HG02642 (cell line): ENCODE data around the gene CCDC157.

ENCODE experiments used
- ATAC-seq: cut with Tn5 transposase; IDR thresholded peaks from one replicate; pipeline ENCODE4 v1.9.1; 2021; ENCODE audit warnings: mild to moderate bottlenecking; ENCODE audit not compliant: unreplicated experiment, poor library complexity

The CCDC157 gene

DNA sequence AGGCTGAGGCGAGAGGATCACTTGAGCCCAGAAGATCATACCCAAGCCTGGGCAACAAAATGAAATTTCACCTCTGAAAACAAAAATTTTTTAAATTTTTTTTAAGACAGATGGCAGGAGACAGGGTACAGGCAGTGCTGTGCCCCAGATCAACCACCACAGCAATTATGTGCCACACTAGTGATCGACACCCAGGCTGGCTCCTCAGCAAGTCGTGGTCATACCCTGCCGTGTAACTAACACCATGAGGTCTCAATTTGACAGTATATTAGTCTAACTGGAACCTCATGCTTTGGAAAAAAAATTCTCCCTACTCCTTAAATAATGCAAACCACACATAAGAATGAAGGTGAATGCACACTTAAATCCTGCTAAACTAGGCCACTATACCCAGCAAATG lies 8.4 kb upstream of the CCDC157 start:
- no peak for ATAC-seq

DNA sequence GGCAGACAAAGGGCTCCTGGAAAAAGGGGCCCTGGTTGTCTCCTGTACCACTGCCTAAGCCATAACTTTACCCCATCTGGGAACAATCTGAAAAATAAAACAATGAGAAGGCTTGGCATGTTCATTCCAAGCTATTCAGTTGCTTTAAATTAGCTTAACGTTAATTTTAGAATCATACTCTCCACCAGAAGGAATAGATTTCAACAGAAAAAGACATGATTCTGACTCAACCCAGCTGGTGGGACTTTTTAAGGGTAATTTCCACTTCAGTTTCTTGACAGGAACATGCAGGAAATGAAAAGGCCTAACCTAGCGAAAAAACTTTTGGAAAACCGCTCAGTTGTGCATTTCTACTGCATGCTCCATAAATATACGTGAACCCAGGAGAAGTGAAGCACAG lies 8.0 kb upstream of the CCDC157 start:
- ATAC-seq, result no peak

DNA sequence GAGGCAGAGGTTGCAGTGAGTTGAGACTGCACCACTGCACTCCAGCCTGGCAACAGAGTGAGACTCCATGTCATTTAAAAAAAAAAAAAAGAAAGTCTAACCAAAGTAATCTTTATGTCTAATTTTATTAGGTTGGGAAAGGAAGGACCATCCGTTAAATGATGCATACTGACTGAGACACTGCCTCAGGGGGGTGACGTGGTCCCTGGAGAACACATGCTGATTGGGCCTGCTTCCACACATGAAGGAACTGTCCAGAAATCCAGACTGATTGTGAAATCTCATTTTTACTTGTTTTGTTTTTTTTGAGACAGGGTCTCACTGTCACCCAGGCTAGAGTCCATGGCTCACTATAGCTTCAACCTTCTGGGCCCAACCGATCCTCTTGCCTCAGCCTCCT lies 5.6 kb upstream of the CCDC157 start:
- ATAC-seq, result no peak

DNA sequence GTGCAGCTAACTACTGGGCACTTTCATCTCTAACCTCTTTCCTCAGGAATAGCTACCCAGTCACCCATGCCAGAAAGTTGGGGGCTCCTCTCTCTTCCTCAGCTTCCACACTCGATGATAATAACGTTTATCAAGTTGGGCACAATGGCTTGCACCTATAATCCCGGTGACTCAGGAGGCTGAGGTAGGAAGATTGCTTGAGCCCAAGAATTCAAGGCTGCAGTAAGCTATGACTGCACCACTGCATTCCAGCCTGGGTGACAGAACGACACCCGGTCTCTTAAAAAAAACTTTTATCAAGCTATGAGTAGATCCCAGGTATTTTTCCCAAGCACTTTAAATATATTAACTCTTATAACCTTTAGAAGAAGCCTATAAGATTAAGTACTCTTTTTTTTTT lies 2.2 kb upstream of the CCDC157 start:
- ATAC-seq, result no peak

DNA sequence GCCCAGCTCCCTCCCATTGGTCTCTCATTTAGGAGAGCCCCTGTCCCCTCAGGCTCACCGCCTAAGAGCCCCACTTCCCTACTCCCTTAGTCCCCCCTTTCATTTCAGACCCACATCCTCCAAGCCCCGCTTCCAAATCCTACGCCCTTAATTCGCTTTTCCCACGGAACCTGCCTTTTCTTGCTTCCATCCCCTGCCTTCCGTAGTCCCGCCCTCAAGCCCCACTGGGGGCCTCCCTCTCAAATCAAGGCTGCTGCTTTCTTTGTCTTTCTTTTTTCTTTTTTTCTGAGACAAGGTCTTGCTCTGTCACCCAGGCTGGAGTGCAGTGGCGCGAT lies 396 bp downstream of the CCDC157 start:
- no peak for ATAC-seq

DNA sequence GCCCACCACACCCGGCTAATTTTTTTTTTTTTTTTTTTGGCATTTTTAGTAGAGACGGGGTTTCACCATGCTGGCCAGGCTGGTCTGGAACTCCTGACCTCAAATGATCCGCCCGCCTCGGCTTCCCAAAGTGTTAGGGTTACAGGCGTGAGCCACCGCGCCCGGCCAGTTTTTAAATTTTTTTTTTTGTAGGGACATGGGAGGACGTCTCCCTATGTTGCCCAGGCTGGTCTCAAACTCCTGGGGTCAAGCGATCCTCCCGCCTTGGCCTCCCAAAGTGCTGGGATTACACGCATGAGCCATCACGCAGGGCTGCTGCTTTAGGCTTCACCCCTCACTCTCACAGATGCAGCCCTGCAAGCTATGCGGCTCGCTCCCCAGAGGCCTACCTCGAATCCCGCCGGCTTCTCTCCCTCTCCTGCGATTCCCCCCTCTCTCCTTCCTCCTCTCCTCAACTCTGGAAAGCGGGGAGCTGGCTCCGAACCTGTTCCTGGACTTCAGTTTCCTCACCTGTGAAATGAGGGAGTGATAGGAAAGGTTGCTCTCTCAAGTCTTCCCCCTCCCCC lies 926 bp downstream of the CCDC157 start:
- ATAC-seq, result no peak

DNA sequence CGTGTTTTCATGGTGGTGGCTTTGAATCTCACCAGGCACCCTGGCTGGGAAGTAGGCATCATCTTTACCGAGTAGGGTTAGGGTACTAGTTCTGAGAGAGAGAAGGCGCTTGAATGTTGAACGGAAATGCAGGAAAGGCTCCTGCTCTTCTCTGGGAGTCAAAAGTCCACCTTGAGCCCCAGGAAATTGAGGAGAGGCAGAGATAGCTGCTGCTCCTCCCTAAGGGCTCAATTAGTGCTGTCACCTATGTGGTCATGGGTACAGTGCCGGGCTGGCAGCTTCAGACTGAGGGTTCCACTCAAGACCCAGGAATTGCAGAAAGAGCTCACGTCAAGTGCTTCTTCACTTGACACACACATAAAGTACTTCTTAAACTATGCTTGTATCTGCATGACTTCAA lies 1.7 kb downstream of the CCDC157 start:
- ATAC-seq, result no peak

DNA sequence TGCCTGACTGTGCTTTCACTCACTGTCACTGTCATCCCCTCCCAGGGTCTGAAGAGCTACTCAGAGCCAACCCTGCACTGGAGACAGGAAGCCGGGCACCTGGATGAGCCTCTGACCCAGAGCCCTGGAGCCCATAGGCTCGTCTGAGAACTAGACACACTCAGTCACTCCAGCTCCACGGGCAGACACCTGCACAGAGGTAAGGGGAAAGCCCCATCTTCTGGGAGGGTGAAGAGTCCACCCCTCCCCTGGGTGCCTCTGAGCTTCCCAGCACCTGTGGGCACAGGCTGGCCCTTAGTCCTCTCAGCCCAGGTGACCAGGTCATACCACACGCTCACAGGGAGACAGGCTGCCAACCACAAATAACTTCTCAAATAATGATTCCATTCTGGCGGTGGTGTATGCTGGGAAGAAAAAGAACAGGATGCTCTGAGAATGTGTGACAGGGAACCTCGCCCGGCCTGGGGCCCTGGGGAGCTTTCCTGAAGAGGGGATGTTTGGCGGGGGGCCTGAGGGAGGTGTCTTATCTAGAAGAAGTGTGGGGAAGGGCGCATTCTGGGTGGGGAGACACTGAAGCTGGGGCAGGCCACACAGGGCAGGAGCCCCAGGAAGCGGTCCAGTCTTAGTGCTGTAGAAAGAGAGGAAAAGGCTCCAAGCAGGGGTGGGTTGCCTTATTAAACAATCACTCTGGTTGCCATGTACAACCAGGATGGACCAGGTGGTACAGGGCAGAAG lies 5.3 kb downstream of the CCDC157 start:
- no peak for ATAC-seq

DNA sequence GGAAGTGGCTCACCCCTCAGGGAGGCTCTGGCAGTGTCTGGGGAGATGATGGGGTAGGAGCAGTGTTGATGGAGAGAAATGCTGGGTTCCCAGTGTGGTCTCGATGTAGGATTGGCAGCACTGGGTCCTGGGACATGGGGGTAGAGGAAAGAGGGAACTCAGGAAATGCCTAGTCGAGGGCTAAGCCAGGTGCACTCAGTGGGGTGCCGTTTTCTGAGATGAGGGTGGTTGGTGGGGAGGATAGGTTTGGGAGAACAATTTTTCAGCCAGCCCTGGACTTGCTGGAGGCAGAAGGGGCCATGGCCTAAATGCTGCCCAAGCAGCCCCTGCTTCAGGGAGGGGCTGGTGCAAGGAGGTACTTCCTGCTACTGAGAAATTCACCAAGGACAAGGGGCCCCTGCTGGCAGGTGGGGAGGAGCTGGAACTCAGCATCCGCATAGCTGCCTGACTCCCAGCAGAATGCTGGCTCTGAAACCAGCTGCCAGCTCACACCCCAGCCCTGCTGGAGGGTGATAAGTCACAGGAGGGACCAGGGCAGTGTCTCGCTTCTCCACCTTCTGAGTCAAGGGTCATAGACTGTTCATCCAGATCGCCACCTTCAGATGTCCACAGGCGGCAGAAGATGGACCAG lies 6.0 kb downstream of the CCDC157 start:
- no peak for ATAC-seq

DNA sequence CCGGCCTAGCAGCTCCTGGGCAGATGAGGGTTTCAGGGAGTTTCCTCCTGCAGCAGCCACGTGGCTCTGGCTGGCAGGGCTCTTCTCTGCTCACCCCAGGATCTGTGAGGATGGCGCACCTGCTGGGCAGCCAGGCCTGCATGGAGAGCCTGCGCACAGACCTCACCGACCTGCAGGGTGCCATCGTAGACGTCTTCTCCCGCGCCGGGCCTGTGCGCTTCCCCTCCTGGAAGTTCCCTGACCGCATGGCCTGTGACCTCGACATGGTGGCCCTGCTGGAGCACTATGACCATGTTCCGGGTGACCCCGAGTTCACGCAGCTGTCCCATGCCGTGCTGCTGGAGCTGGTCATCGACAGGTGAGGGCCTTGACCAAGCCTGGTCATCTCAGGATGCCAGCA lies 9.1 kb downstream of the CCDC157 start:
- no peak for ATAC-seq

DNA sequence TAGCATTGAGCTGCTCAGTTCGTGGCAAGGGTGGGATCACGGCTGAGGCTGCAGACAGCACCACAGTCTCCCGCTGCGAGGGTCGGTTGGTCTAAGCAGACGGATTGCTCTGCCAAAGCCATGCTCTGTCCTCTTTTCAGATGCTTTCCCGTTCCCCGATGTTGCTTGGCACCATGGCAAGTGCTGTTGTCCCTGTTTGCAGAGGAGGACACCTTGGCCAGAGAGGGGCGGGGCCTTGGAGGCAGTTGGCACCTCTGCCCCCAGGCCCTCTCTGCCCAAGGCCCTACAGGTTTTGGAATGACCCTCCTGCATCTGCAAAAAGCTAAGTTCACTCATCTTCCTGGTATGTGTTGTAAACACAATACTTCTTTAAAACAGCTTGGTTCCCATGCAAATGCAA lies 11.6 kb downstream of the CCDC157 start:
- no peak for ATAC-seq

DNA sequence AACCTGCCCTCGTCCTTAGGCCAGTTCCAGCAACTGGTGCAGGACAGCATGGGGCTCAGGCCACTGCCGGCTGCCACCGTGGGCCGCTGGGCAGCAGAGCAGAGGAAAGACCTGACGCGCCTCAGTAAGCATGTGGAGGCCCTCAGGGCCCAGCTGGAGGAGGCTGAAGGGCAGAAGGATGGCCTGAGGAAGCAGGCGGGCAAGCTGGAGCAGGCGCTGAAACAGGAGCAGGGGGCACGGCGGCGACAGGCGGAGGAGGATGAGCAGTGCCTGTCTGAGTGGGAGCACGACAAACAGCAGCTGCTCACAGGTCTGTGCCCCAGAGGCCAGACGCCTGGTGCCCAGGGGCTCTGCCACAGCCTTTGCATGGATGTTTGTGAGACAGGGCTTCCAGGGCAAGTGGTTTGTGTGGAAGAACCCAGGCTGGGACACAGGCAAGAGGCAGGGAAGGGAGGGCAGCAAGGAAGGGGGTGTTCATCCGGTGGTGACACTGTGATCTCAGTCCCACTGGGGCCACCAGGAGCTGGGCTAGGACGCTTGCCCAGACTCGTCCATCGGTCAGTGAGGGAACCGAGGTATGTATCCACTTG lies 13.9 kb downstream of the CCDC157 start:
- ATAC-seq, result no peak

DNA sequence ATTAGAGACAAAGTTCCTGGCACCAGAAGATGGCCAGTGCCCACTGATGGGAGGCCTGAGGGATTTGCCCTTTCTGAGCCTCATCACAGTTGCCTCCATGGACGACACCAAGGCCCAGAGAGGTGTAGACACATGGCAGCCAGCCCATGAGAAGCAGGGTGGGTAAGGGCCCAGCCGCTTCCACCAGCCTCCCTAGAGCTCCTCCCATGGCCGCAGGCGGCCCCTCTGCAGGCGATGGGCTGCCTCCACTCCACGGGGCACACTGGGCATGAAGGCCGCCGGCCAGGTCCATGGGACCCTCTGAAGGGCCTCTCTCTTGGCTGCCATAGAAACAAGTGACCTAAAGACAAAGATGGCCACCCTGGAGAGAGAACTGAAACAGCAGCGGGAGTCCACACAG lies 14.5 kb downstream of the CCDC157 start:
- no peak for ATAC-seq

DNA sequence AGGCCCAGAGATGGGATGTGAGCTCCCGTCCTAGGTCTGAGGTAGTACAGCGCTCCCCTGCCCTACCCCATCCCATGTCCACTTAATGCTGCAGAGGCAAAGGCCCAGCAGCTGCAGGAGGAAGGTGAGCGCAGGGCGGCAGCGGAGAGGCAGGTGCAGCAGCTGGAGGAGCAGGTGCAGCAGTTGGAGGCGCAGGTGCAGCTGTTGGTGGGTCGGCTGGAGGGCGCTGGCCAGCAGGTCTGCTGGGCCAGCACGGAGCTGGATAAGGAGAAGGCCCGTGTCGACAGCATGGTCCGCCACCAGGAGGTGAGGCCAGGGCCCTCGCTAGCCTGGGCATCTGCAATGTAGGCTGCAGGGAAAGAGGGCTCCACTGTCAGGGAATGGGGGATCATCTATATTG lies 15.2 kb downstream of the CCDC157 start:
- ATAC-seq, result no peak

DNA sequence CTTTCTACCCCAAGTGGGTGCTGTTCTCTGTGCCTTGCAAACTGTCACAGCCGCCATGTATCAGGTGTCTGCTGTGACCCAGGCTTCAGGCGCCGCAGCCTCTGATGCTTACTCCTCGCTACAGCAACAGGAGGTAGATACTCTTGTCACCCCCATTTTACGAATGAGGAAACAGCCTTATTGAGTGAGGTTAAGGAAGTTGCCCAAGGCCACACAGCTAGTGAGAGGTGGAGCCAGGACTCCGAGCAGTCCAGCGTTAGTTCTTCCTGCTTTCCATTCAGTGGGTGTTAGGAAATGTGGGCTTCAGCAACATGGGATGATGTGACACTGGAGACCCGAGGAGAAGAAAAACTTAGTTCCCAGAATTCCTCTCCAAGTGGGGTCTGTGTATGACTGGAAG lies 16.1 kb downstream of the CCDC157 start:
- no peak for ATAC-seq

DNA sequence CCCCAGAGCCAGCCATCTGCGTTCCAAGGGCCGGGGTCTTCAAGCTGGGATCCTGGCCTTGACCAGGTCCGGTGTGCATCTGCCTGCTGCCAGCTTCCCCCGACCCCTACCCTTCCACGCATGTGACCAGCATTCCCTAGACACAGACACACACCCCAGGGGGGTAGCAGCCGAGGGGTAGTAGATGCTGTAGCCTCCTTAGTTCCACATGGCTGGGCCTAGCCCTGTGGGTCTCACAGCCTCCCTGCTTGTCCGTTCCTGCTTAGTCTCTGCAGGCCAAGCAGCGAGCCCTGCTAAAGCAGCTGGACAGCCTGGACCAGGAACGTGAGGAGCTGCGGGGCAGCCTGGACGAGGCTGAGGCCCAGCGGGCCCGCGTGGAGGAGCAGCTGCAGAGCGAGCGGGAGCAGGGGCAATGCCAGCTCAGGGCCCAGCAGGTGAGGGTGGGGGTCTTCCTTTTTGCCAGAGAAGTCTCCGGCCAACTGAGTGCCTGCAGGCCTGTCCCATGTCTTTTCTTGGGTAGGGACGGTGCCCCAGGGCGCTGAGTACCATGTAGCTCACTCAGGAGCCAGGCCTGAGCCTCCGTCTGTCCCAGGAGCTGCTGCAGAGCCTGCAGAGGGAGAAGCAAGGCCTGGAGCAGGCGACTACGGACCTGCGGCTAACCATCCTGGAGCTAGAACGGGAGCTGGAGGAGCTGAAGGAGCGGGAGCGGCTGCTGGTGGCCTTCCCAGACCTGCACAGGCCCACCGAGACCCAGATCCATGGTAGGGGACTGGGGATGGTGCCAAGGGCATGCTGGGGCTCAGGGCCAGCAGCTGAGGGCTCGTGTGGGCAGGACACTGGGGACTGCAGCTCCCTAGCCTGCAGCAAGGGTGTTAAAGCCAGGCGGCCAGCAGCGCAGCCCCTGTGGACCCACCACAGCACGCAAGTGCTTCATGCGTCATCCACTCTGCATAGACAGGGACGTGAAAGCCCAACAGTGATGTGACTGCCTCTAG lies 16.8 kb downstream of the CCDC157 start:
- no peak for ATAC-seq

DNA sequence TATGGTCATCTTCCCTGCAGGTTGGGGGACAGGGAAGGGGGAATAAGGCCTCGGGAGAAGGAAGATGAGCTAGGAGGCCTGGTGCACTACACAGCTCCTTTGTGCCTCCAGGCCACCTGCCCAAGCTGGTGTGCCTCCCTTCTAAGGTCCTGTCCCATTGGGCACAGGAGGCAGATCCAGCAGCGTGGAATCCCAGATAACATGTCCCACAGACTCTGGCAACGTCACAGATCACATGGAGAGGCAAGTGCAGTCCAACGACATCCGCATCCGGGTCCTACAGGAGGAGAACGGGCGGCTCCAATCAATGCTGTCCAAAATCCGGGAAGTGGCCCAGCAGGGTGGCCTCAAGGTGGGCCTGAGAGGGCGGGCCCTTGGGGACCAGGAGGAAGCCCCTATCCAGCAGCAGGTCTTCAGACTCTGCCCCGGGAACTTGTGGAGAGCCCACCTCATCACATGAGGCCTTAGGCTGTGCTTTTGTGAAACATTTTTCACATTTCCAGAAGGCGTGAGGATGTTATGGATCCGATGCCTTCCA lies 18.6 kb downstream of the CCDC157 start:
- ATAC-seq, result no peak

DNA sequence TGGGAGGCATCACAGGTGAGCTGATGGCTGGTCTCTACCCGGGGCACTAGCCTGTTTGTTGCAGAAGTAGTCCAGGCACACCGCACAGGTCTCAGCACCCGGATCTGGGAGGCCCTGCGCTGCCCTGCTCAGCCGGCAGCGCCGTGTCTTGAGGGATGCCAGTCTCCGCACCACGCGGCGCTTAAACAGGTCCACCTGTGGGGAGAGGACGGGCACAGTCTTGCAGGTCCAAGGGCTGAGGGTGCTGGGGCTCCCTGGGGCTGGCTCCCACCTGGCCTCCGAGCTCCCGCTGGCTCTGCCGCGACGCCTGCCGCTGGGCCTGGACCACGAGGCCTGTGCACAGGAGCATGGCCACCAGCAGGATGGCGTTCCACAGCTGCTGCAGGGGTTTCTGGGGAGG lies 23.2 kb downstream of the CCDC157 start:
- no peak for ATAC-seq

DNA sequence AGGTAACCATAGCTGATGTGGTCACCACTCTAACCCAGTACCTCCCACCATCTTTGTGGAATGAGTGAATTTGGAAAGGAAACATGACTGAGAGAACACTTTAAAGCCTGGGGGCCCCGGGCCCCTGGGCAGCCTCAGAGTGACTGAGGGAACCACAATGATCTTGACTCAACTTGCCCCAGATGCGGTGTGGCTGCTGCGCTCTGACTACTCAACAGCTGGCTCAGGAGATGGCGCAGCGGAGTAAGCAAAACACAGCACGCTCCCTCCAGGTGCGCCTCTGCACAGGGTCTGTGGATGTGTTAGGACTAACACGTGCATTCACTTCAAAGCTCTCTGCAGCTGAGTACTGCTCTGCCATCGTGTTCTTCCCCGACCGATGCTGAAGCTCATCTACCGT lies 24.5 kb downstream of the CCDC157 start:
- no peak for ATAC-seq

DNA sequence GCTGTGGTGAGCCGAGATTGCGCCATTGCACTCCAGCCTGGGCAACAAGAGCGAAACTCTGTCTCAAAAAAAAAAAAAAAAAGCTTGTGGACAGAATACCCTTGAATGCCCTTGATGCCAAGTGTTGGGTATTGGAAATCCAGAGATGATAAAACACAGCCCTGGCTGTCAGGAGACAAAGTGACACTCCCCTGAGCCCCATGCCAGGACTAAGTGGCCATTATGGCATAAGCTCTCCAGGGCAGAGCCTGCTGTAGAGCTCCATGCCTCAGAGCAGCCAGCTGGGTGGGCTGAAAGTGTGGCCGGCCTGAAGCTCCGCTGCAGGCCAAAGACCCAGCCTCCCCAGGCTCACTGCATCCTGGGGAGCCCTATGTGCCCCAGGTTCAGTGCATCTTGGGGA lies 25.5 kb downstream of the CCDC157 start:
- ATAC-seq, result no peak
